ENCODE results near the gene GRAMD2A. TPM values are rescaled to one million over a fixed set of nuclear protein-coding genes. Genes with fewer than 3 reads are reported as not detected.

Gene GRAMD2A
- total and polyA plus RNA-seq, 2 experiments from 2014 or later: 0.70 to 2.8 TPM

DNA sequence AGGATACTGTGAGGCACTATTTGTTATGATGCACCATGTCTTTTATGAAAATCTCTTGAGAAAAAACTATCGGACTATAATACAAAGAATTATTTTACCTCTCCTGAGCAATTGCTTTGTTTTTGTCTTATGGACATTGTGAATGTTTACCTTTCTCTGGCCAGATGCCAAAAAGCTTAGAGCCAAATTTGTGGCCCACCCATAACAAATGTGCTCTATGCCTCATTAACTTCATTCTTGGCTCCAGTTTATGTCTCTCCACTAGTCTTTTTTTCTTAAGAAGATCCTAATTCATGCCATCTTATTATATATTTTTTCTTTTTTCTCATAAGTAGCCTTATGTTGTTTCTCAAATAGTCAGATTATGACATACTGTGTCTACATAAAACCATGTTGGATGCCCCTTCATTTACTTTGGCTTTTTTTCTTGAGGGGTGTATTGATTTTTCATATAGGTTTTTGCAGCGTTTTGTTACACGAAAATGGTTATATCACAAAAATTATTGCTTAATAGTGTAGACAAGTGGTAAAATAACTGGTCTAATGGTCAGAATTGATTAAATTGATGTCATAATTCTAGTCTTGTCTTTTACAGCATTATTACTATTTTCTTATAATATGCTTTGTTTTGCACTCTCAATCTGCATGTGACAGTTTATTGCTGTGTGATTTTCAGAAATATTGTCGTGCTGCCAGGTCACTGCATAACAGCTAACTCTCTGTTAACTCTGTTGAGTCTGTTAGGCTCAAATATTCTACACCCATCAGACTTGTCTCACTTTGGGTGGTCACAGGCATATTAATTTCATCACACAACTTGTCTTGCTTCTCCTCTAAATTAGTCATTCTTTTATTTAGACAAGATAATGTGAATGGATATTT, 61.2 kb downstream of the GRAMD2A start (continued):
- TF ChIP-seq EZH2phosphoT487 (IDR thresholded peaks at IDR 0.05; ENCODE audit: unreplicated experiment): no peak
- no peak for TF ChIP-seq CREB1 (CRISPR knock-in tag; IDR thresholded peaks at IDR 0.05; ENCODE audit: low read depth)
- TF ChIP-seq EZH2 (IDR thresholded peaks at IDR 0.05; ENCODE audit: low read depth, unreplicated experiment): no peak

DNA sequence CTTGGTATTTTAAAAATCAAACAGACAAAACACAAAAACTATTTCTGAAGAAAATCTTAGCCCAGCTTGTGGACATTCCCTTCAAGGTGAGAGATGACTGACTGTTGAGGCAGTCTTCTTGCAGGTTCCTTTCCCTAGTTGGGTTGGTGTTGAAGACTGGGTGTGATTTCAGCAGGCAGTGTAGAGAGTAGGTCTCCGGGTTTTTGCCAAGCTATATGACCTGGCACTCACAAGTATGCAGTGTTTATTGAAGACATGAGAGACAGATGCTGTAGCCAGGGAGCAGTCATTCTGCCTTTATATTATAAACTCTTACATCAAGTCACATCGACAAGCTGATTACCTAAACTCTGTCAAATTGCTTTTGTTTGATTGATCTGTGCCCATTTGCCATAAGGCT, 61.9 kb downstream of the GRAMD2A start:
- no peak overlapping the region for H3K4me3 Mint-ChIP-seq
- DNase-seq (ENCODE audit: low spot score) (no peak), ATAC-seq (no peak)
- no peak overlapping the region for H3K27ac ChIP-seq (ENCODE audit: low read depth)
- no peaks in the 10 kb centered on the region for H3K27me3 Mint-ChIP-seq (ENCODE audit: insufficient read depth, low read depth, poor library complexity)
- no peaks in the 10 kb centered on the region for H3F3A ChIP-seq (replicated peaks; ENCODE audit: low read depth)
- H3K4me1 Mint-ChIP-seq: no peaks in the 10 kb centered on the region
- H3K4me3 ChIP-seq: no peak overlapping the region
- H3K36me3 Mint-ChIP-seq (ENCODE audit: low read depth): no peaks in the 10 kb centered on the region
- no peaks in the 10 kb centered on the region for H3K36me3 ChIP-seq (ENCODE audit: insufficient read depth)
- no peak for TF ChIP-seq ZNF462 (CRISPR knock-in tag; IDR thresholded peaks at IDR 0.05)
- TF ChIP-seq NANOG (IDR thresholded peaks at IDR 0.05; ENCODE audit: borderline replicate concordance): no peak
- no peak for TF ChIP-seq POLR2AphosphoS5 (IDR thresholded peaks at IDR 0.05; ENCODE audit: low read depth)
- no peak overlapping the region for H3K27ac Mint-ChIP-seq
- no peaks in the 10 kb centered on the region for H3K4me1 ChIP-seq (ENCODE audit: insufficient read depth)
- no peaks in the 10 kb centered on the region for H4K20me1 ChIP-seq (replicated peaks; ENCODE audit: insufficient read depth)
- no peaks in the 10 kb centered on the region for H3K27me3 ChIP-seq (ENCODE audit: insufficient read depth)
- H3K79me2 ChIP-seq (replicated peaks; ENCODE audit: insufficient read depth): no peaks in the 10 kb centered on the region
- no peaks in the 10 kb centered on the region for H3K9me2 ChIP-seq (ENCODE audit: insufficient read depth)
- no peaks in the 10 kb centered on the region for H3K9me3 Mint-ChIP-seq
- no peak overlapping the region for H3K4me2 ChIP-seq
- H2AFZ ChIP-seq: no peak overlapping the region

All from GM23338 (cell line).